GM12873 (cell line): Measurements from ENCODE around the gene FOXJ3.

Source experiments
- CTCF ChIP-seq: IDR thresholded peaks from 2 replicates; pipeline ENCODE4 v1.5.1; 2012; ENCODE audit warnings: low read depth, mild to moderate bottlenecking, moderate library complexity, low read length, control low read depth; ENCODE audit not compliant: insufficient read depth; ENCODE audit errors: missing control alignments

The FOXJ3 gene

GRCh38 chr1:42153624-42154023 lies 181.4 kb downstream of the FOXJ3 start:
- no peak for TF ChIP-seq CTCF

GRCh38 chr1:42152907-42153600 lies 182.0 kb downstream of the FOXJ3 start, which contains the start of gene GUCA2B:
GUCA2B (plus strand) TSS chr1:42153410; CDS start chr1:42153451, 41 bp downstream.
- TF ChIP-seq CTCF = no peak

- TF ChIP-seq CTCF = no peak
These were observed 182.9 kb downstream of the FOXJ3 start for GRCh38 chr1:42152119-42152518.

- no peak for TF ChIP-seq CTCF
These were observed 184.4 kb downstream of the FOXJ3 start for GRCh38 chr1:42150651-42151050.

GRCh38 chr1:42148166-42148565 lies 186.9 kb downstream of the FOXJ3 start:
- no peak for TF ChIP-seq CTCF

- peak; percentile 92 for TF ChIP-seq CTCF
These were observed 188.3 kb downstream of the FOXJ3 start for GRCh38 chr1:42146626-42147320.

GRCh38 chr1:42145764-42146625 lies 189.0 kb downstream of the FOXJ3 start:
- no peak for TF ChIP-seq CTCF
